HCT116 (cell line): ENCODE data around the gene ERAL1.

Experiments used
- CEBPB ChIP-seq: IDR thresholded peaks from 2 replicates; pipeline ENCODE4 v1.6.1; 2012; ENCODE audit warnings: low read depth
- CTCF ChIP-seq, 3 experiments: fragments of 200-600 bp in 1 of 3; sonication (generic) in 1 of 3; IDR thresholded peaks in 2 of 3; conservative IDR thresholded peaks in 1 of 3; 2 replicates each; pipeline ENCODE4 v1.5.1; 2012 to 2017; ENCODE audit warnings: low read depth in 2 of 3, low read length in 2 of 3, antibody characterized with exemption in 1 of 3, borderline replicate concordance in 1 of 3, control low read depth in 1 of 3, mild to moderate bottlenecking in 1 of 3, mixed read lengths in 1 of 3, mixed run types in 1 of 3, moderate library complexity in 1 of 3; ENCODE audit not compliant: insufficient read depth in 1 of 3
- EZH2 ChIP-seq: fragments of 200-600 bp; sonication (generic); IDR thresholded peaks from 2 replicates; pipeline ENCODE4 v1.6.1; 2017; ENCODE audit warnings: antibody characterized with exemption, mixed run types
- FOSL1 ChIP-seq: IDR thresholded peaks from 2 replicates; pipeline ENCODE4 v1.6.1; 2012; ENCODE audit warnings: low read depth
- POLR2A ChIP-seq: IDR thresholded peaks from 2 replicates; pipeline ENCODE4 v1.7.0; 2011; ENCODE audit warnings: borderline replicate concordance; ENCODE audit not compliant: insufficient read depth, insufficient read length; ENCODE audit errors: extremely low read depth
- POLR2AphosphoS5 ChIP-seq: IDR thresholded peaks from 2 replicates; pipeline ENCODE4 v1.6.1; 2011; ENCODE audit warnings: mild to moderate bottlenecking, low read depth, low read length, moderate library complexity
- RAD21 ChIP-seq: IDR thresholded peaks from 2 replicates; pipeline ENCODE4 v1.6.1; 2012; ENCODE audit warnings: low read depth, mild to moderate bottlenecking
- TF ChIP-seq, protein P1 (sequence below): IDR thresholded peaks from 2 replicates; pipeline ENCODE4 v1.6.1; 2012
- TF ChIP-seq, protein P2 (sequence below): IDR thresholded peaks from 2 replicates; pipeline ENCODE4 v1.6.1; 2011; ENCODE audit warnings: mild to moderate bottlenecking, low read length, moderate library complexity; ENCODE audit not compliant: insufficient replicate concordance; ENCODE audit errors: extremely low read depth

DNA sequence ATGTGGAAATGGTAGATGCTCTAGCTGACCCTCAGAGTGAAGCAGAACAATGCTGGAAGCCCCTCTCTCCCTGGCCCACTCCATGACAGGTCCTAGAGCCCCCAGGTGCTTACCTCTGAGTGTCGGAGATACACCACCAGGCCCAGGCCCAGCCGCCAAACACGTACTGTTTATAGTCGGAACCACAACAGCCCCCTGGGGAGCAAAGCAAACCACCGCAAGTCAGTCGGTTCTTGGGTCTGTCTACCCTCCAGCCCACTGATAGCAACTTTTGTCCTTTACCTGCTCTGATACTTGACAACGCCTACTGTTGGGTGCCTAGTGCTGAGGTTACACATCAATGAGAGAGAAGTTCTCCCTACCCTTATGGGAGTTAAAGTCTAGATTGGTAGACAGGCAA, 34.0 kb downstream of the ERAL1 start:
- TF ChIP-seq CTCF (IDR thresholded peaks at IDR 0.05 in 2 of 3, conservative IDR thresholded peaks at IDR 0.05 in 1 of 3; ENCODE audit: borderline replicate concordance in 1 of 3, insufficient read depth in 1 of 3, low read depth in 2 of 3, low read length in 2 of 3) (no peak), POLR2AphosphoS5 (no peak), POLR2A (no peak), CEBPB (no peak), RAD21 (no peak), FOSL1 (no peak), EZH2 (no peak)
- TF ChIP-seq, protein P1, sequence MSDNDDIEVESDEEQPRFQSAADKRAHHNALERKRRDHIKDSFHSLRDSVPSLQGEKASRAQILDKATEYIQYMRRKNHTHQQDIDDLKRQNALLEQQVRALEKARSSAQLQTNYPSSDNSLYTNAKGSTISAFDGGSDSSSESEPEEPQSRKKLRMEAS: no peak
- TF ChIP-seq, protein P2, sequence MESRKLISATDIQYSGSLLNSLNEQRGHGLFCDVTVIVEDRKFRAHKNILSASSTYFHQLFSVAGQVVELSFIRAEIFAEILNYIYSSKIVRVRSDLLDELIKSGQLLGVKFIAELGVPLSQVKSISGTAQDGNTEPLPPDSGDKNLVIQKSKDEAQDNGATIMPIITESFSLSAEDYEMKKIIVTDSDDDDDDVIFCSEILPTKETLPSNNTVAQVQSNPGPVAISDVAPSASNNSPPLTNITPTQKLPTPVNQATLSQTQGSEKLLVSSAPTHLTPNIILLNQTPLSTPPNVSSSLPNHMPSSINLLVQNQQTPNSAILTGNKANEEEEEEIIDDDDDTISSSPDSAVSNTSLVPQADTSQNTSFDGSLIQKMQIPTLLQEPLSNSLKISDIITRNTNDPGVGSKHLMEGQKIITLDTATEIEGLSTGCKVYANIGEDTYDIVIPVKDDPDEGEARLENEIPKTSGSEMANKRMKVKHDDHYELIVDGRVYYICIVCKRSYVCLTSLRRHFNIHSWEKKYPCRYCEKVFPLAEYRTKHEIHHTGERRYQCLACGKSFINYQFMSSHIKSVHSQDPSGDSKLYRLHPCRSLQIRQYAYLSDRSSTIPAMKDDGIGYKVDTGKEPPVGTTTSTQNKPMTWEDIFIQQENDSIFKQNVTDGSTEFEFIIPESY: no peak
